K562 (cell line): Measurements from ENCODE around the gene PBX2. TPM values are rescaled to one million over a fixed set of nuclear protein-coding genes. Genes with fewer than 3 reads are reported as not detected.

ENCODE experiments used
- C11orf30 ChIP-seq: fragments of 450-650 bp; IDR thresholded peaks from 2 replicates; pipeline ENCODE4 v1.6.1; 2016; ENCODE audit warnings: low read depth, mild to moderate bottlenecking
- CGGBP1 ChIP-seq: fragments of 250-450 bp; sonication (Bioruptor Pico); IDR thresholded peaks from 2 replicates; pipeline ENCODE4 v1.9.0; 2021; ENCODE audit warnings: mild to moderate bottlenecking
- DIDO1 ChIP-seq: fragments of 450-650 bp; IDR thresholded peaks from 2 replicates; pipeline ENCODE4 v1.6.1; 2016; ENCODE audit warnings: low read depth, missing biosample characterization, missing genetic modification characterization
- DNMT1 ChIP-seq: fragments of 450-650 bp; IDR thresholded peaks from 2 replicates; pipeline ENCODE4 v1.6.1; 2016; ENCODE audit warnings: antibody characterized with exemption, mild to moderate bottlenecking
- E2F3 ChIP-seq: fragments of 250-450 bp; sonication (Bioruptor Pico); IDR thresholded peaks from 2 replicates; pipeline ENCODE4 v1.4.0; 2020; ENCODE audit warnings: mild to moderate bottlenecking
- FOXA1 ChIP-seq: fragments of 450-650 bp; IDR thresholded peaks from 2 replicates; pipeline ENCODE4 v1.6.1; 2016; ENCODE audit warnings: mild to moderate bottlenecking, borderline replicate concordance
- KAT2B ChIP-seq: IDR thresholded peaks from one replicate; pipeline ENCODE4 v1.6.1; 2012; ENCODE audit warnings: low read depth, mild to moderate bottlenecking, control low read depth, inconsistent platforms, low read length, moderate library complexity
- MECOM ChIP-seq: fragments of 250-450 bp; sonication (Bioruptor Pico); IDR thresholded peaks from 2 replicates; pipeline ENCODE4 v1.8.0; 2022; ENCODE audit warnings: inconsistent platforms
- MYNN ChIP-seq, 2 experiments: sonication (generic); formaldehyde crosslinking in 1 of 2; IDR thresholded peaks; 2 replicates each; pipeline versions ENCODE4 v1.5.0 to v1.6.1; 2016 to 2020; ENCODE audit warnings: antibody characterized with exemption in 1 of 2, missing genetic modification reagents in 1 of 2
- NELFE ChIP-seq: IDR thresholded peaks from 2 replicates; pipeline ENCODE4 v1.6.1; 2011; ENCODE audit warnings: mild to moderate bottlenecking; ENCODE audit not compliant: insufficient read depth, insufficient read length
- NR3C1 ChIP-seq: sonication (generic); formaldehyde crosslinking; IDR thresholded peaks from 2 replicates; pipeline ENCODE4 v1.8.1; 2022; ENCODE audit warnings: missing genetic modification reagents
- PCBP1 ChIP-seq: fragments of 200-400 bp; formaldehyde crosslinking; IDR thresholded peaks from 2 replicates; pipeline ENCODE4 v1.6.1; 2018; ENCODE audit warnings: mild to moderate bottlenecking, low read depth, low read length; ENCODE audit not compliant: poor library complexity, severe bottlenecking
- POLR2AphosphoS5 ChIP-seq: IDR thresholded peaks from 2 replicates; pipeline ENCODE4 v1.6.1; 2011; ENCODE audit warnings: mild to moderate bottlenecking, low read depth, low read length, moderate library complexity; ENCODE audit not compliant: control insufficient read depth, insufficient read depth
- RNF2 ChIP-seq: sonication (generic); IDR thresholded peaks from 2 replicates; pipeline ENCODE4 v1.6.1; 2016
- SAFB2 ChIP-seq: fragments of 200-400 bp; formaldehyde crosslinking; IDR thresholded peaks from 2 replicates; pipeline ENCODE4 v1.6.1; 2018; ENCODE audit warnings: borderline replicate concordance, low read length, low read depth, moderate library complexity; ENCODE audit not compliant: severe bottlenecking
- SIRT6 ChIP-seq: IDR thresholded peaks from one replicate; pipeline ENCODE4 v1.6.1; 2012; ENCODE audit warnings: low read depth, mild to moderate bottlenecking, control low read depth, inconsistent platforms, low read length, moderate library complexity
- SNIP1 ChIP-seq: fragments of 450-650 bp; IDR thresholded peaks from 2 replicates; pipeline ENCODE4 v1.7.1; 2017; ENCODE audit warnings: low read depth, mild to moderate bottlenecking
- SREBF2 ChIP-seq: sonication (generic); formaldehyde crosslinking; IDR thresholded peaks from 2 replicates; pipeline ENCODE4 v1.4.0; 2020; ENCODE audit warnings: mild to moderate bottlenecking, missing genetic modification reagents
- TAL1 ChIP-seq: fragments of 450-650 bp; IDR thresholded peaks from 2 replicates; pipeline ENCODE4 v1.6.1; 2016; ENCODE audit warnings: mild to moderate bottlenecking
- TBL1XR1 ChIP-seq, 2 experiments: IDR thresholded peaks; 2 replicates each; pipeline ENCODE4 v1.6.1; 2012; ENCODE audit warnings: improper control_type of control experiment in 2 of 2, low read length in 2 of 2, mild to moderate bottlenecking in 1 of 2
- TBP ChIP-seq: optimal IDR thresholded peaks from 2 replicates; pipeline ENCODE3; 2011; ENCODE audit warnings: low read depth, low read length, improper control_type of control experiment
- VEZF1 ChIP-seq: fragments of 200-800 bp; sonication (Bioruptor generic); IDR thresholded peaks from 2 replicates; pipeline ENCODE4 v1.6.1; 2017; ENCODE audit warnings: missing genetic modification characterization, missing compliant biosample characterization
- ZFP1 ChIP-seq: fragments of 450-650 bp; formaldehyde crosslinking; IDR thresholded peaks from 2 replicates; pipeline ENCODE4 v1.4.0; 2020; ENCODE audit warnings: mild to moderate bottlenecking, mixed read lengths
- ZFX ChIP-seq: sonication (generic); formaldehyde crosslinking; IDR thresholded peaks from 2 replicates; pipeline ENCODE4 v1.8.0; 2022; ENCODE audit warnings: mild to moderate bottlenecking, missing genetic modification reagents, moderate library complexity
- ZNF280A ChIP-seq: fragments of 450-650 bp; IDR thresholded peaks from 2 replicates; pipeline ENCODE4 v1.6.1; 2018; ENCODE audit warnings: mild to moderate bottlenecking, low read depth; ENCODE audit not compliant: partially characterized antibody
- ZNF507 ChIP-seq: conservative IDR thresholded peaks from 2 replicates; pipeline ENCODE4 v1.6.1; 2017; ENCODE audit warnings: missing genetic modification characterization, missing compliant biosample characterization
- ZNF586 ChIP-seq: fragments of 450-650 bp; formaldehyde crosslinking; conservative IDR thresholded peaks from 2 replicates; pipeline ENCODE4 v1.4.0; 2020; ENCODE audit warnings: mild to moderate bottlenecking, moderate library complexity
- ZNF696 ChIP-seq: fragments of 250-450 bp; sonication (Bioruptor Pico); conservative IDR thresholded peaks from 2 replicates; pipeline ENCODE4 v1.4.0; 2020; ENCODE audit warnings: mild to moderate bottlenecking, moderate library complexity
- polyA plus RNA-seq, 8 experiments: library from polyadenylated mRNA; depleted of rRNA in 4 of 8; stranded (reverse) in 5 of 8; unstranded in 3 of 8; fragments of >200 nt; fragmentation: Nextera tagmentation in 2 of 8; fragmentation: Illumina TruSeq in 1 of 8; extraction: Ambion mirVana in 2 of 8; extraction: Trizol in 1 of 8; gene quantifications; 2 replicates each; pipeline versions ENCODE4 v1.2.1 to v1.2.3, GENCODE V29; 2011 to 2014; ENCODE audit warnings: inconsistent platforms in 1 of 8, missing spikeins in 1 of 8
- total RNA-seq, 7 experiments: library from RNA; depleted of rRNA in 6 of 7; stranded (reverse); fragments of >200 nt in 6 of 7; fragmentation: Illumina TruSeq in 2 of 7; extraction: Trizol in 2 of 7; gene quantifications; 2 replicates each; pipeline versions ENCODE4 v1.2.1 to v1.2.3, GENCODE V29; 2011 to 2021; ENCODE audit warnings: low replicate concordance in 1 of 7

The PBX2 gene
- total and polyA plus RNA-seq, 9 of the 15 experiments (the other 6 are each of a cell fraction or from before 2014, with no cell fraction given) = 1.9 to 134 (median 62.5) TPM

- TF ChIP-seq TAL1 (no peak), KAT2B (no peak), TBP (peak; percentile 39), SNIP1 (no peak), DNMT1 (no peak), RNF2 (no peak; the same call in 1 of the 2 replicates), SAFB2 (no peak), TBL1XR1 (IDR thresholded peaks at IDR 0.05; ENCODE audit: low read length in 2 of 2) (peak in 1 of 2 experiments; percentile 51; a peak in 1 of 4 replicates), ZFP1 (CRISPR knock-in tag) (no peak), ZNF696 (CRISPR knock-in tag) (no peak), MECOM (no peak), MYNN (IDR thresholded peaks at IDR 0.05) (no peak), MYNN (CRISPR knock-in tag; IDR thresholded peaks at IDR 0.05) (no peak), POLR2AphosphoS5 (peak; percentile 42; the same call in 1 of the 2 replicates), SIRT6 (no peak), VEZF1 (peak; percentile 100), DIDO1 (no peak), CGGBP1 (CRISPR knock-in tag) (no peak), NELFE (no peak), ZNF507 (tag) (no peak), FOXA1 (no peak), NR3C1 (CRISPR knock-in tag) (no peak), E2F3 (CRISPR knock-in tag) (no peak), ZFX (CRISPR knock-in tag) (peak; percentile 72), C11orf30 (no peak), ZNF280A (no peak), ZNF586 (CRISPR knock-in tag) (no peak), SREBF2 (CRISPR knock-in tag) (no peak), PCBP1 (no peak)
Measured at GRCh38 chr6:32190054-32190851, at the start of gene PBX2 (continued).
